HUES64 (cell line): ENCODE measurements around the gene ARMC9.

ENCODE experiments used
- H3K27ac ChIP-seq: 2 replicates; pipeline ENCODE4 v1.7.0; 2013; ENCODE audit warnings: low read depth, low read length, inconsistent platforms
- H3K27me3 ChIP-seq: 2 replicates; pipeline ENCODE4 v1.6.1; 2013; ENCODE audit warnings: mild to moderate bottlenecking, low read length; ENCODE audit not compliant: insufficient read depth
- H3K36me3 ChIP-seq: 2 replicates; pipeline ENCODE4 v1.6.1; 2013; ENCODE audit warnings: mild to moderate bottlenecking, low read length; ENCODE audit not compliant: insufficient read depth
- H3K4me1 ChIP-seq: 2 replicates; pipeline ENCODE4 v1.6.1; 2013; ENCODE audit warnings: mild to moderate bottlenecking, low read length, moderate library complexity; ENCODE audit not compliant: insufficient read depth
- H3K4me3 ChIP-seq: 2 replicates; pipeline ENCODE4 v1.5.1; 2013; ENCODE audit warnings: mild to moderate bottlenecking, low read length, moderate library complexity
- H3K9ac ChIP-seq: 2 replicates; pipeline ENCODE4 v1.6.1; 2013; ENCODE audit warnings: mild to moderate bottlenecking, low read depth, low read length
- H3K9me3 ChIP-seq: 2 replicates; pipeline ENCODE4 v1.6.1; 2013; ENCODE audit warnings: low read depth, low read length; ENCODE audit not compliant: insufficient read depth
- WGBS: fragments of 150-250, 120-280 bp; methylation state at CpG from one replicate; pipeline ENCODE4 v1.1.7; 2013; ENCODE audit warnings: missing lambda C conversion rate; 5-methylcytosine and 5-hydroxymethylcytosine counted together

The ARMC9 gene

GRCh38 chr2:231336236-231336635, 137.8 kb downstream of the ARMC9 start:
- no peaks in the 10 kb centered on the region for H3K9me3 ChIP-seq
- no peaks in the 10 kb centered on the region for H3K27me3 ChIP-seq
- no peak overlapping the region for H3K4me3 ChIP-seq
- 94% methylated on average over 11 of the region's 11 CpGs for WGBS
- H3K9ac ChIP-seq: no peak overlapping the region
- H3K4me1 ChIP-seq: no peaks in the 10 kb centered on the region
- H3K27ac ChIP-seq: no peak overlapping the region
- peaks cover 8% of the 10 kb centered on the region; the same call in 1 of the 2 replicates for H3K36me3 ChIP-seq

GRCh38 chr2:231336700-231337099, 138.3 kb downstream of the ARMC9 start:
- H3K9ac ChIP-seq: no peak overlapping the region
- H3K4me1 ChIP-seq: no peaks in the 10 kb centered on the region
- no peaks in the 10 kb centered on the region for H3K9me3 ChIP-seq
- H3K27me3 ChIP-seq: no peaks in the 10 kb centered on the region
- WGBS: 88% methylated on average over 5 of the region's 5 CpGs
- H3K27ac ChIP-seq: no peak overlapping the region
- H3K36me3 ChIP-seq: peaks cover 7% of the 10 kb centered on the region; the same call in 1 of the 2 replicates
- H3K4me3 ChIP-seq: no peak overlapping the region

- H3K27me3 ChIP-seq: no peaks in the 10 kb centered on the region
- H3K4me1 ChIP-seq: peaks cover 6% of the 10 kb centered on the region; the same call in 1 of the 2 replicates
- H3K4me3 ChIP-seq: no peak overlapping the region
- no peaks in the 10 kb centered on the region for H3K9me3 ChIP-seq
- 84% methylated on average over 17 of the region's 18 CpGs for WGBS
- no peaks in the 10 kb centered on the region for H3K36me3 ChIP-seq
- no peak overlapping the region for H3K9ac ChIP-seq
- H3K27ac ChIP-seq: no peak overlapping the region
Measured at GRCh38 chr2:231337807-231338759, 139.7 kb downstream of the ARMC9 start.

- Histone ChIP-seq H3K9ac (no peak overlapping the region), H3K27me3 (no peaks in the 10 kb centered on the region), H3K4me1 (peaks cover 6% of the 10 kb centered on the region; the same call in 1 of the 2 replicates), H3K4me3 (no peak overlapping the region), H3K9me3 (no peaks in the 10 kb centered on the region), H3K27ac (no peak overlapping the region), H3K36me3 (no peaks in the 10 kb centered on the region)
- WGBS: 92% methylated on average over 4 of the region's 4 CpGs
Measured at GRCh38 chr2:231339316-231339715, 140.9 kb downstream of the ARMC9 start.

- Histone ChIP-seq H3K4me1 (peaks cover 12% of the 10 kb centered on the region; the same call in 1 of the 2 replicates), H3K4me3 (no peak overlapping the region), H3K36me3 (peaks cover 4% of the 10 kb centered on the region; the same call in 1 of the 2 replicates), H3K27me3 (no peaks in the 10 kb centered on the region), H3K9ac (no peak overlapping the region), H3K9me3 (no peaks in the 10 kb centered on the region), H3K27ac (no peak overlapping the region)
- 91% methylated on average over 2 of the region's 2 CpGs for WGBS
Measured at GRCh38 chr2:231341100-231341499, 142.7 kb downstream of the ARMC9 start.

GRCh38 chr2:231342061-231342711, 143.8 kb downstream of the ARMC9 start:
- H3K9me3 ChIP-seq: no peaks in the 10 kb centered on the region
- H3K36me3 ChIP-seq: peaks cover 5% of the 10 kb centered on the region; the same call in 1 of the 2 replicates
- peaks cover 12% of the 10 kb centered on the region; the same call in 1 of the 2 replicates for H3K4me1 ChIP-seq
- H3K27me3 ChIP-seq: no peaks in the 10 kb centered on the region
- no peak overlapping the region for H3K4me3 ChIP-seq
- no peak overlapping the region for H3K9ac ChIP-seq
- WGBS: 80% methylated on average over 14 of the region's 14 CpGs
- no peak overlapping the region for H3K27ac ChIP-seq

- H3K9me3 ChIP-seq: no peaks in the 10 kb centered on the region
- H3K27me3 ChIP-seq: no peaks in the 10 kb centered on the region
- H3K36me3 ChIP-seq: peaks cover 5% of the 10 kb centered on the region; the same call in 1 of the 2 replicates
- H3K27ac ChIP-seq: no peak overlapping the region
- H3K4me1 ChIP-seq: peaks cover 12% of the 10 kb centered on the region; the same call in 1 of the 2 replicates
- WGBS: 97% methylated on average over 3 of the region's 4 CpGs
- no peak overlapping the region for H3K9ac ChIP-seq
- no peak overlapping the region for H3K4me3 ChIP-seq
Measured at GRCh38 chr2:231343006-231343710, 144.7 kb downstream of the ARMC9 start.

- Histone ChIP-seq H3K4me3 (no peak overlapping the region), H3K27me3 (no peaks in the 10 kb centered on the region), H3K4me1 (peaks cover 12% of the 10 kb centered on the region; the same call in 1 of the 2 replicates), H3K9ac (no peak overlapping the region), H3K27ac (no peak overlapping the region), H3K9me3 (no peaks in the 10 kb centered on the region), H3K36me3 (peaks cover 5% of the 10 kb centered on the region; the same call in 1 of the 2 replicates)
- WGBS: 95% methylated on average over 3 of the region's 3 CpGs
Measured at GRCh38 chr2:231343988-231344387, 145.6 kb downstream of the ARMC9 start.

- no peaks in the 10 kb centered on the region for H3K27me3 ChIP-seq
- H3K27ac ChIP-seq: no peak overlapping the region
- H3K9me3 ChIP-seq: no peaks in the 10 kb centered on the region
- H3K9ac ChIP-seq: no peak overlapping the region
- H3K4me1 ChIP-seq: peaks cover 12% of the 10 kb centered on the region; the same call in 1 of the 2 replicates
- 87% methylated on average over 8 of the region's 8 CpGs for WGBS
- no peak overlapping the region for H3K4me3 ChIP-seq
- H3K36me3 ChIP-seq: peaks cover 5% of the 10 kb centered on the region; the same call in 1 of the 2 replicates
Measured at GRCh38 chr2:231344851-231345250, 146.4 kb downstream of the ARMC9 start.

GRCh38 chr2:231347081-231347480, 148.7 kb downstream of the ARMC9 start:
- no peaks in the 10 kb centered on the region for H3K27me3 ChIP-seq
- H3K4me3 ChIP-seq: no peak overlapping the region
- H3K27ac ChIP-seq: no peak overlapping the region
- WGBS: 90% methylated on average over 5 of the region's 5 CpGs
- no peaks in the 10 kb centered on the region for H3K9me3 ChIP-seq
- peaks cover 12% of the 10 kb centered on the region; the same call in 1 of the 2 replicates for H3K4me1 ChIP-seq
- H3K9ac ChIP-seq: no peak overlapping the region
- peaks cover 5% of the 10 kb centered on the region; the same call in 1 of the 2 replicates for H3K36me3 ChIP-seq
